ENCODE measurements around the gene NSUN7.

DNA sequence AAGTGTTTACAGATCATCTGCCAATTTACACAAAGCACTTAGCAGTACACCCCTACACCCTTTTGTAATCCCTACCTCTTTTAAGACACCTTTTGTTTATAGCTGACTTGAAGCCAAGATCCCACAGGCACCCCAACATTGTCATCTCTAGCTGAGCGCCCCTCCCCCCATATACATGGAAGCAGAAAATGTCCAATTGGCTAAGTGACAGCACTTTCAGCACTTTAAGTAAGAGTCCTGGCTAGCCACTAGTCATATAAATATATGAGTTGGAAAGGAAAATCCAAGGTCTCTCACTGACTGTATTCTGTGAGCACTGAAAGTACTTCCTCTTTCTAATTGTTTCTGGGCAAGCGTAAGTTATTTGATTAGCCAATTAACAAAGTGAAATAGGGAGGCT, 108.2 kb downstream of the NSUN7 start:
- TF ChIP-seq TCF7L2 (IDR thresholded peaks at IDR 0.05; ENCODE audit: low read depth, low read length) (no peak), POLR2AphosphoS5 (IDR thresholded peaks at IDR 0.05; ENCODE audit: low read depth, low read length) (no peak), CTCF (IDR thresholded peaks at IDR 0.05) (no peak), REST (IDR thresholded peaks at IDR 0.05; ENCODE audit: insufficient read depth in 1 of 2, low read depth in 2 of 2, low read length in 1 of 2) (no peak), SIN3A (IDR thresholded peaks at IDR 0.05; ENCODE audit: borderline replicate concordance, insufficient read depth, low read depth, low read length) (no peak)

Measured in Panc1 (cell line).